Glomerular endothelial cell (primary cell): ENCODE measurements around the gene PPP1R1B. TPM values are rescaled to one million over a fixed set of nuclear protein-coding genes. Genes with fewer than 3 reads are reported as not detected.

Experiments
- DNase-seq: peaks from one replicate; pipeline ENCODE4 v3.0.0-alpha.2; 2011; ENCODE audit warnings: low read depth, low spot score; ENCODE audit errors: extremely low read depth
- total RNA-seq: library from RNA; depleted of rRNA; stranded (reverse); fragments of >200 nt; gene quantifications from 2 replicates; pipeline ENCODE4 v1.2.3, GENCODE V29; 2015

Gene PPP1R1B
- total RNA-seq, 1 donor from 2014 or later: not detected

DNA sequence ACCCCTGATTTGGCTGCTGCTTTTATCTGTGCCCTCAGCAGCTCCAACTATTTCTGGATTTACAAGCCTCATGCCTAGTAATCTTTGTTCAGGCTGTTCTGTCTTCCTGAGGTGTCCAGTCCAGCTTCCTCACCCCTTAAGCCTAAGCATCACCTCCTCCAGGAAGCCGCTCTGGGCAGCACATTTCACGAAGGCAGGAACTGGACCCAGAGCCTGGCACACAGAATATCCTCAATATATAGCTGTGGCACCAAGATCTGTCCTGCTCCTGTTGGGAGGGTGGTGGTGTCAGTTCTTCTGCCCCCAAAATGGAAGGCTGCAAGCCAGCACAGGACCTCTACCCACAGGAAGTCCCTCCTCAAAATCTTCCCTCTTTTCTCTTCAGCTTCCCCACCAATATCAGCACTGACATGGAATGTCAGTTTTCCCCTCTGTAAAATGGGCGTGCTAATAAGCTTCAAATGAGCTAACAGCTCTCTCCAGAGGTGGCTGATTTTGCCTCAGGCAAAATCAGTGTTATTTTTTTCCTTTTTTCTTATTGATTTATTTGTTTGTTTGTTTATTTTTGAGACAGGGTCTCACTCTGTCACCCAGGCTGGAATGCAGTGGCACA lies 12.1 kb upstream of the PPP1R1B start:
- no peak for DNase-seq

DNA sequence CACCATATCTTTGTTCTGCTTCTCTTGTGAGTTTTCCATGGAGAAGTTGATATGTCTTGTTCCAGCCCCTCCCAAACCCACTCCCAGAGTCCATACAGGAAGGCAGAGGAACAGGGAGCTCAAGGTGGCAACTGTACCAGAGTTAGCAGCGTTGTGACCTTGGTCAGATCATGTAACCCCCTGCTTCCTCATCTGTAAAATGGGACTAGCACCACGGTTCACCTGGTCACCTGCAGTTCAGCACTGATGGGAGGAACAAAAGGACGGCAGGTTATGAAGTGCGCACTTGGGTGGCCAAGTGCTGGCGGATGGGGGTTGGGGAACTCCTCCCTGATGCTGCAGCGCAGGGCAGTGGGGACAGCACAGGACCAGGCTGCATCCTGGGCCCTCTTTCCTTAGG lies 11.3 kb upstream of the PPP1R1B start:
- no peak for DNase-seq

DNA sequence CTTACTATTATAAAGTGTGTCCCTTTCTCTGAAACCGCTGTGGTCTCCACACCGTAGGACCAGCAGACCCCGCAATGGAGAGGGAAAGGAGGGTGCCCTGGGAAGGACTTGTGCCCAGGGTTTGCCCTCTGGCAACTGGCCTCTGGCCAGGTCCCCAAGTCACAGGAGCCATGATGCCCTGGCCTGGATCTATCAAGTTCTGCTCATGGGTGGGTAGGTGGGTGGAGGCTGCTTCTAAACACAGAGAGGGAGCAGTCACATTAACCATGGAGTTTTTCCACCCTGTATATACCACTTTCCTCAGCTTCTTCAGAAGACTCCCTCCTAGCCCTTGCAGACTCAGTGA lies 9.7 kb upstream of the PPP1R1B start:
- DNase-seq: no peak

DNA sequence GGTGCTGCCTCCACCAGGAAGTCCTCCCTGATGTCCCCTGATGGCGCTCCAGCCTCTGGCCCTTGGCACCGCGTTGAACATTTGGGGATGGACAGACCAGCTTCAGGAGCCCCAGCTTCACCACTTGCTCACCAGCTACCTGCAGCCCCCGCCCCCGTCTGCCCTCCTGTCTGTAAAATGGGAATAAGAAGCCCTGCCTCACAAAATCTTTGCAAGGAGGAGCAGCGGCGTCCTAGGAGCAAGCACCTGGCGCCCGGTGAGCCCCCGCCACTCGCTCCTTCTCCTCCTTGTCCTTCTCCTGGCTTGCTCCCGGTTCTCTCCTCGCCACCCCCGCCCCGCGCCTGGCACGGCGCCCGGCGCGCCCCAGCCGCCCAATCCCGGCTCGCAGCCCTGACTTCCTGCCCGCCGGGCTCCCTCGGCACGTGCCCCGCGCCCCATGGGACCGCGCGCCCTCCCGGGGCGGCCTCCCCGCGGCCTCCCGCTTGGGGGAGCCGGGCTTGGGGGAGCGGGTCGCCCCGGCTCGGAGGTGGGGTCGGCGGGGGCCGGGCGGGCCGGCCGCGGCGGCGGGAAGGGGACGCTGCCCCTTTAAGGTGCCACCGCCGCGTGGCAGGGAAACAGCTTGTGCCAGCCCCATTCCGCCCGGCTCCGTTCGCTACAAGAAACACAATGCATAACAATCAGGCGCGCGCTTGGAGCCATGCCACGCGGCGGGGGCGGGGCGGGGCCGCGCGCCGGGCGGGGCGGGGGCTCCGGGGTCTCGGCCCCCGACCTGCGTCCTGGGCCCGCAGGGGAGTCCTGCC lies 9.1 kb upstream of the PPP1R1B start:
- no peak for DNase-seq

DNA sequence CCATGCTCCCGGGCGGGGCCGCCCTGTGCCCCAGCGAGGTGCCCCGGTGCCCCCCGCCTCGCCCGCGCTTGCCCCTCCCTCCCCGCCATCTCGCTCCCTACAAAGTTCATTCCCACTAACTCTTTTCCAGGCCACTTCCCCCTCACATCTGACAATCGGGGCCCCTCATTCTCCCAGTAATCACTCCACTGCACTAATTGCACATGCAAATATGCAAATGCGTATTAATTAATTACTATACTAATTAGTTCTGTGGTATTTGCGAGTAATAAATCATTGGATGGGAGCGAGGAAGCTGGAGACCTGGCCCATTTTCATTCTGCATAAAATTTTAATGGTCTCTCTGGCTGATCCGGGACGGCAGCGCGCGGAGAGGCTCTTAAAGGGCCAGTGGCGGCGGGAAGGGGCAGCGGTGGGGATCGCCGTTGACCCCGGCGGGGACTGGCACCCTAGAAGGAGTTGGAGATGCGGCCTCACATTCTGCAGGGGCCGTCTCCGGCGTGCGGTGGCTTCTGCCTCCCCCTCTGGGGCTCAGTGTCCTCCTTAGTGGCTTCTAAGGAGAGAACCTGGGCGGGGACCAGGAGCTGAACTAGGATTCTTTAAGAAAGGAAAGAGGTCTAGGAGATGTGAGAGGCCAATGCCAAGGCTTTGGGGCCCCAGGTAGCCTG lies 8.4 kb upstream of the PPP1R1B start:
- no peak for DNase-seq

DNA sequence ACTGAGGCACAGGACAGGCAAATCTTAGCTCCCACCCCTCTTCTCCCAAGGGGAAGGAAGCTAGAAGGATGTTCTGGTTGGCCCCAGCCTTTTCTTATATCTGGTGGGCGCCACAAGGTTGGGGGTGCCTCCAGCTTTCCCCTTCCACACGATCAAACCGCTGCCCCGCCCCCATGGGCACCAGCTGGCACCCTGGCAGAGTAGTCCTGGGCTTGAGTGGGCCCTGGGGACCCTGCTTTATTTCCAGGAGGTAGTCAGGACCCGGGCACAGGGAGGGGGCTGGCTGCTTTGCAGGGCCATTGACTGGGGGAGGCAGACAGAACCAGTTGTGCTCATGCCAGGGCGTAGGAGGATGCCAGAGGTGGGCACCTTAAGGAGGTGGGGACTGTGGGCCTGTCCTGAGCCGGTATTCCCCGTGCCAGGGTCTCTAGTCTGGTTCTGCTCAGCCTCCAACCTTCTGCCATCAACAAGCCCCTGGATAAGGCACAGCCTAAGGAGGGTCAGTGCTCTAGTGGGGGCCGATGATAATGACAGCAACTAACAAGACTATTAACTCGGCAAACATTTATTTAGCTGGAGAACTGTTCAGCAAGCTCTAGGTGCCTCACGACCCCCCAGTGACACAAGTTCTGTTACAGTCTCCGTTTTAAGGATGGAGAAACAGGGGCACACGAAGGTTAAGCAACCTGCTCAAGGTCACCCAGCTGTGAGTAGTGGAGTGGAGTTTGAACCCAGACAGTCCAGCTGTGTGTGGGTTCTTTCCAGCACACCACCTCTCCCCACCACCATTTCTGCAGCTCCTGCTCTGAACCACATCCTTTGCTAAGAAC lies 7.6 kb upstream of the PPP1R1B start:
- DNase-seq: no peak

DNA sequence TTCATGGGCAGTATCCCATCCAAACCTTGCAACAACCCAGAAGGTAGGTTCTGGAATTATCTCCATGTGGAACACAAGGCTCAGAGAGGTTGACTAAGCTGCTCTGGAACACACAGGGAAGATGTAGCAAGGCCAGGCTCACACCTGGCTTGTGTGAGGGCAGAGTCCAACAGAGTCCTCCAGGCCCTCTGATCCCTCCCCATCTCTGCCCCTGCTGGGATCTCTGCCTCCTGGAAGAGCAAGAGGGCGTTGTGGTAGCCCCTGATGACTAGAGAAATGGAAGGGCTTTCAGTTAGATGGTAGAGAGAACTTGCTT lies 7.0 kb upstream of the PPP1R1B start:
- DNase-seq: no peak

DNA sequence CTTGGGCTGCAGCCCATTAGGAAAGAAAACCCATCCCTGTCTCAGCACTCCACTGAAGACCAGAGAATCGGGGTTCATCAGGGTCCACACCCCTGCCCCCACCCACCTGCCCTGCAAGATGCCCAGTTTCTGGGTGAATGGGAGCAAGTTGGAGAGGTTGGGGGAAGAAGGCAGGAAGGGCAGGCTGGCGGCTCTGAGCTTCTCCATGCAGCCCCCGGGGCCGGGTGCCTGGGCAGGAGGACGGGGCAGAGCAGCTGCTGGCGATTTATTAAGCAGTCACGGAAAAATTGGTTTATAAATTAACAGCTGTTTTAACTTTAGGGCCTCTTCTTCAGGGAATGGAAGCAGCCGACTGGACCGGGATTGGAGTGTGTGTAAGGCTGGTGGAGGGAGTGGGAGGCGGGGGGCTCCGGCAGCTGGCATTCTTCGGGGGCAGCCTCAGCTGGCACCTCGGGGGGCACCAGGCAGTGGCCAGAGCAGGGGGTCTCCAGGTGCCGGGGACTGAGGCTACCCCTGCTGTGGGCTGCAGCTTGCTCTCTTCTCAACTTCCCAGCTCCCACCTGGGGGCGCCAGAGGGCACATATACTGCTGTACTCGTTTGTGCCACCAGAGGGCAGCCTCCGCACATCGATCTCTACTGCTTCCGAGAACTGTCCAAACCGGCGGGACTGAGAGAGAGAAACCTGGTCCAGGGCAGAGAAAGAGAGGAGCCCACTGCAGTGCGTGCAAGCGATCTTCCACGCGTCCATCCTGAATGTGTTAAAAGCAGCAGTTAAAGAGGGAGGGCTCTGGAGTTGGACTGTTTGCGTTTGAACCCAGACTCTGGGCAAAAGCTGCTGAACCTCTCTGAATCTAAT lies 5.0 kb upstream of the PPP1R1B start:
- peak; percentile 39 for DNase-seq

DNA sequence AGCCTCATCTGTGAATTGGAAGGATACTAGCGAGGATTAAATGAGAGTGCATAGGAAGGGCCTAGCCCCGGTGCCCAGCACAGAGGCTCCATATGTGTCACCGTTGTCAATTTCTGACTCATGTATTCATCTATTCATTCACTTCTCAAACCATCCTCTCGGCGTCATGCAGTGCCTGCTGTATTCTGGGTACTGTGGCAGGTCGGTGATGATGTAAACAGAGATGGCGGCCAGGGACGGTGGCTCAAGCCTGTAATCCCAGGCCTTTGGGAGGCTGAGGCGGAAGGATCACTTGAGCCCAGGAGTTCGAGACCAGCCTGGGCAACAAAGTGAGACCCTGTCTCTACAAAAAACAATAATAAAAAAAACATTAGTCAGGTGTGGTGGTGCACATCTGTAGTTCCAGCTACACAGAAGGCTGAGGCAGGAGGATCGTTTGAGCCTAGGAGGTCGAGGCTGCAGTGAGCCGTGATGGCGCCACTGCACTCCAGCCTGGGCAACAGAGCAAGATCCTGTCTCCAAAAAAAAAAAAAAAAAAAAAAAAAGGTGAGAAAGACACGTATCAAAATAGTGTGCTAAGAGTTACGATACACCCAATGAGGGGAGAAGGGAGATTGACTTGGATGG lies 4.3 kb upstream of the PPP1R1B start:
- no peak for DNase-seq

DNA sequence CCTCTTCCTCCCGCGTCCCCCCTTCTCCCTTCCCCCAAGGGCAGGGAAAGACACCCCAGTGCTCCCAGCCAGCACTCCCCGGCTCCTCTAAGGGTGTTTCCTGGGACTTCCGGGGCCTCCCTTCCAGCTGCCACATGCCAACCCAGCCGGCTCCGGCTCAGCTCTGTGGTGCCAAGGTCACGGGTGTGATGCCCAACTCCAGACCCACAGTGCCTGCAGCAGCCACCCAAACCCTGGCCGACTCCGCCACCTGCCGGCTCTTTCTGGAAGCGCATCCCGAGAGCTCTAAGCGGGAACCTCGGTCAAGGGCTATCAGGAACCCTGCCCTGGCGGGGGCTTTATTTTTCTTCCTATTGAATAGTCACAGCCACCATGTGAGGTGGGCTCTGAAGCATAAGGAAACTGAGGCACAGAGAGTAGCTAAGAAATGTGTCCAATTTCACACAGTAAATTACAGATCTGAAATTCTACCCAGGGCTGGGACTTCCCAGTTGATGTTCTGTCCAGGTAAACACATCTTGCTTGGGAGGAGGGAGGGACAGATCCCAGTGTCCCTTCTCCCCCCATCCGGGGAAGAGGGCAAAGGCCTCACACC lies 3.3 kb upstream of the PPP1R1B start:
- no peak for DNase-seq

DNA sequence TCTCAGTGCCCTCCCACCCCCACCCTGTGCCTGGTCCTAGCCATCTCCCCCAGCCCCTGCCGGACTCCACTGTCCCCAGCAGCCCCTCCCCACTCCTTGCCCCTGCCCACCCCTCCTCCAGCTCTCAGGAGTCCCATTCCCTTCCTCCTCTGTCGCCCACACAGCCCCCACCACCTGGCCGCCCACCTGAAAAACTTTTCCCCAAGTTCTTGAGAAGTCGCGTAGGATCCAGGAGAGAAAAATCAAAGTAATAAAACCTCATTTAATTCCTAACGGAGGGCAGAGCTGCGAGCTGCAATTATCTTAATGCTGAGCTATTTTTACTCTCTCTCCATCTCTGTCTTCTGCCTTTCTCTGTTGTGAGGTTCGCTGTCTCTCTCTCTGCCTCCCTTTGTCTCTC lies 2.4 kb upstream of the PPP1R1B start:
- no peak for DNase-seq

DNA sequence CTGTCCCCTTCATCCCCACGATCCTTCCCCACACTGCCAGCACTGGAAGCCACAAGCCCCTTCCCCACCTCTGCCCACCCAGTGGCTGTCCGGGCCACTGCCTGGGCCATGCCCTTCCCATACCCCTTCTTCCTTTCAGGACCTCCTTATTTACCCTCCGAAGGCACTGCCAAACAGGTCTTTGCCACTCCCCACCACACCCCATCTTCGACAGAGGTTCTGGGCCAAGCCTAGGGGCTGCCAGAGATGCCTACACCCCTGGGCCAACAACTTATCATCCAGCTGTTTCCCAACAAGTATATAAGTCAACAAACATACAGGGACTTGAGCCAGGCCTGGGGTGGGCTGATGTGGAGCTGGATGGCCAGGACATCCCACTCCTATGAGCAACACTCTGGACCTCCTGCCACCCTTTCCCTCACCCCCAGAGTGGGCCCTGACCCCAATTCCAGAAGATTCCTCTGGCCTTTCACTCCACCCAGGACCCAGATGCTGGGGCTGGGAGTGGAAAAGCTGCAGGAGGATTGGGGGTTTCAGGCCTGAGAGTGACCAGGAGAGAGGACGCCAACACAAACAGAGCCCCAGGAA lies 1.5 kb upstream of the PPP1R1B start:
- no peak for DNase-seq

DNA sequence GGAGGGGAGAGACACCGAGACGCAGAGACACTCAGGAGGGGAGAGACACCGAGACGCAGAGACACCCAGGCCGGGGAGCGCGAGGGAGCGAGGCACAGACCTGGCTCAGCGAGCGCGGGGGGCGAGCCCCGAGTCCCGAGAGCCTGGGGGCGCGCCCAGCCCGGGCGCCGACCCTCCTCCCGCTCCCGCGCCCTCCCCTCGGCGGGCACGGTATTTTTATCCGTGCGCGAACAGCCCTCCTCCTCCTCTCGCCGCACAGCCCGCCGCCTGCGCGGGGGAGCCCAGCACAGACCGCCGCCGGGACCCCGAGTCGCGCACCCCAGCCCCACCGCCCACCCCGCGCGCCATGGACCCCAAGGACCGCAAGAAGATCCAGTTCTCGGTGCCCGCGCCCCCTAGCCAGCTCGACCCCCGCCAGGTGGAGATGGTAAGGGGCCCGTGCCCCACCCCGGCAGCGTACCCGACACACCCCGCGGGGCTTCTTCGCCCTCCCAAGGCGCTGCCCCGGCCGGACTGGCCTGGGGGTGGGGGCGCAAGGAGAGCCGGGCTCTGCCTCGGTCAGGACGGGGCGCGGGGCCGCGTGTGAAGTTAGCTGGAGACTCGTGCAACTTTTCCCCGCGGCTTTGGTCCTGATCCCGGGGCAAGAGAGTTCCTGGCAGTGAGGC lies 427 bp downstream of the PPP1R1B start:
- DNase-seq: no peak

DNA sequence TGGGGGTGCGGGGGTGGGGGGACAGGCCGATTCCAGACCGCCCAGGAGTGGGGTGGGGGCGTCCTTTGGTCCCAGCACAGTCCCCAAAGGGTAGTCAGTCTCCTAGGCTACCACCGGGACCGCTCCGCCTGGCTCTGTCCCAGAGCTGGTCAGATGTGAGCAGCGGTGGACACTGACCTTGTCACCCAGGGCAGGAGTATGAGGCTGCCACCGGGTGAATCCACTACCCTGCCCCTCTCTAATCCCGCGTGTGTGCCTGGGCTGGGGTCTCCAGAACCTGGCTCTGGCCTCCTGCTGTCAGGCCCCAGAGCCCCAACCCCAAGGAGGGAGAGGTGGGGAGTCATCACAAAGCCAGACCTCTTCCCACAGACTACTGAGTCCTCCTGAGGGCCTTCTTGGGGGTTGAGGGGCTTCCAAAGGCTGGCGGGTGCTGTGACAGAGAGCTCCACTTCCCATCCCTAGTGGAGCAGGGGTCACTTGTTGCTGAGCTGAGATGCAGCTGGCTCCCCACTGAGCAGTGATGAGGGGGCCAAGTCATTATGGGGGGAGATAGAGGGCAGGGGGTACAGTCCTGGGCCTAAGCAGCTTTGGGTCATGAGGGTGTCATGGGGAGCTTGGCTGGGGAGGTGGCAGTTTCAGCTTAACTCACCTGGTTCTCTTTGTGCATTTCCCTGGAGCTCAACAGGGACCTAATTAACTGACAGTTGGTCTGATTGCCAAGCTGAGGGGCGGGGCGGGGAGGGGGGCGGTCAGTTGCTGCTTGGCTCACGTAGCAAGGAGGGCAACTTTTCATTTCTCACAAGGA lies 1.2 kb downstream of the PPP1R1B start:
- DNase-seq: no peak

DNA sequence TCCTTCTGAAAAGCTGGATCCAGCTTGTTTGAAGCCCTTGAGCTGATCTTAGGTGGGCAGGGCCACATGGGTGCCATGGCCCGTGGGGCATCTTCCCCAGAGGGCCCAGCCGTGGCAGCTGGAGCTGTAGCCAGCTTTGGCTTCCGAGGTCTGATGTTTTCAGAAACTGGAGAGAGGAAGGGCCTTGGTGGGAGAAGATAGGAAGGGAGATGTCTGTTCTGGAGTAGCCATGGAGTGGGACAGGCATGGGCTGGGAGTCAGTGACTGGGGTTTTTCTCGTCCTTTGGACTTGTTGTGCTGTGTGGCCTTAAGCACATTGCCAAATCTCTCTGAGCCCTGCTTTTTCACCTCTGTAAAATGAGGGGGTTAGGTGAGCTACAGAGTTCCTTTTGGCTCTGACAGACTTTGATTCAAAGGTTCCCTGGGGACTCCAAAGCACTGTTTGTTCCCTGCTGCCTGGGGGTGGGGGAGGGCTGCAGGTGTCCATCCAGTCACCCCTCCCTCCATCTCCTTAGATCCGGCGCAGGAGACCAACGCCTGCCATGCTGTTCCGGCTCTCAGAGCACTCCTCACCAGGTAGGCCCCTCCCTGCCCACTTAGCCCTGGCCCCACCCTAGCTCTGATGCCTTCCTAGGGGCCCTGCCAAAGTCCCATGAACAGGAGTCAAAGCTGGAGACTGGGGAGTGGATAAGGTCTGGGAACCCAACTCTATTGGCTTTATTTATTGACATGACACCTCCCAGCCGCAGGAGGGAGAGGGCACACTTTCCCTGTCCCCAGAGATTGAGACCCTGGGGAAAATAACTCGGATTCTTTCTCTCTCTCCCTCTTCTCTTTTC lies 2.1 kb downstream of the PPP1R1B start:
- no peak for DNase-seq

DNA sequence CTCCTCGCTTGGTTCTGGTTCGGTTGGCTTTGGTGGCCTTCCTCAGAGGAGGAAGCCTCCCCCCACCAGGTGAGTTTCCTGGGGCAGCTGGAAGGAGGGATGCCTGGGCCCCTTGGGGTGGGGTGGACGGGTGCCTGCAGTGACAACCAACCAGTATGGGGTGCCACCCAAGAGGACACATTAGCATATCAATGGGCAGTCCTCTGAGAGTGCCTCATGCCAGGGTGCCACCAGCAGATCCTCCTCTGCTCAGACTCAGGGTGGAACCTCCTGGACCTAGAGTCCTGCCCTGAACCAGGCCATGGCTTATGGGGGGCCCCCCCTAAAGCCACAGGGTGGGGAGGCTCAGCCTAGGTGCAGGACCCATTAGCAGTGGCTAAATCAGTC lies 2.7 kb downstream of the PPP1R1B start:
- no peak for DNase-seq

DNA sequence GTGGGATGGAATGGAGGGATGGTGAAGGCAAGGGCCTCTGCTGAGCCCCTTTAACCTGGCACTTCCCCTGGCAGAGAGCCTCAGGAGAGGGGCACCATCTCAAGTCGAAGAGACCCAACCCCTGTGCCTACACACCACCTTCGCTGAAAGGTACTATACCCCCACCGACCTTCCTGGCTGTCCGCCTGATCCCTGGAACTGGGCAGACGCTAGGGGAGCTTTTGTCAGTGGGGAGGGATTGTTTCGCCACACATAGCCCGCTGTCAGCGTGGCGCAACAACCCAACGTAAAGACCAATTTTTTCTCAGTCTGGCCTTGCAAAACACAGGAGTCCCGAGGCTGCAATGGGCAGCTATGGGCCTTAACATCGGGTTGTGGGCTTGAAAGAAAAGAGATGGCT lies 3.1 kb downstream of the PPP1R1B start:
- DNase-seq: no peak
